GM19035 (cell line): ENCODE measurements around the gene ATP8B2.
A peak's percentile ranks its signal among the peaks of the same experiment; 100 is the strongest.
"Not testable (repeated sequence)": the region's sequence is repeated elsewhere in the genome, so short reads cannot be mapped to it uniquely, and the experiment has no call there.

ENCODE experiments used
- ATAC-seq: cut with Tn5 transposase; IDR thresholded peaks from one replicate; pipeline ENCODE4 v1.9.1; 2021; ENCODE audit not compliant: unreplicated experiment

Gene ATP8B2

GRCh38 chr1:154324241-154324640, 1.1 kb upstream of the ATP8B2 start:
- no peak for ATAC-seq

GRCh38 chr1:154325583-154326545, 539 bp downstream of the ATP8B2 start:
- ATAC-seq: no peak

GRCh38 chr1:154326546-154327465, 1.5 kb downstream of the ATP8B2 start:
- no peak for ATAC-seq

- ATAC-seq: no peak
Observed at GRCh38 chr1:154327466-154328317, 2.4 kb downstream of the ATP8B2 start.

- peak; percentile 46 for ATAC-seq
Observed at GRCh38 chr1:154328318-154329151, 3.2 kb downstream of the ATP8B2 start.

GRCh38 chr1:154329152-154329521, 3.8 kb downstream of the ATP8B2 start:
- ATAC-seq: no peak

- ATAC-seq: no peak
Observed at GRCh38 chr1:154329551-154330131, 4.3 kb downstream of the ATP8B2 start.

DNA sequence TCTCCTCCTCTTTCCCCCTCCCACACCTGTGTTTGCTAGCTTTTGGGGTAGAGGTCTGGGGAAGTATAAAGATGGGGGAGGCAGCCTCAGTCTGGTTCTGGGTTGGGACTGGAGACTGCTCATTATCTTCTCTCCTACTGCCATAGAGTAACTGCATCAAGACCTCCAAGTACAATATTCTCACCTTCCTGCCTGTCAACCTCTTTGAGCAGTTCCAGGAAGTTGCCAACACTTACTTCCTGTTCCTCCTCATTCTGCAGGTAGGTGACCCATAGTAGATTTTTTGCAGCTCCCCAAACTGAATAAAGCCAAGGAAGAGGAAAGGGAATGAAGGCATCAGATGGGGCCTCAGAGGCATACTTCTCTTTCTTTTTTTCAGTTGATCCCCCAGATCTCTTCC, 5.3 kb downstream of the ATP8B2 start:
- ATAC-seq: no peak

DNA sequence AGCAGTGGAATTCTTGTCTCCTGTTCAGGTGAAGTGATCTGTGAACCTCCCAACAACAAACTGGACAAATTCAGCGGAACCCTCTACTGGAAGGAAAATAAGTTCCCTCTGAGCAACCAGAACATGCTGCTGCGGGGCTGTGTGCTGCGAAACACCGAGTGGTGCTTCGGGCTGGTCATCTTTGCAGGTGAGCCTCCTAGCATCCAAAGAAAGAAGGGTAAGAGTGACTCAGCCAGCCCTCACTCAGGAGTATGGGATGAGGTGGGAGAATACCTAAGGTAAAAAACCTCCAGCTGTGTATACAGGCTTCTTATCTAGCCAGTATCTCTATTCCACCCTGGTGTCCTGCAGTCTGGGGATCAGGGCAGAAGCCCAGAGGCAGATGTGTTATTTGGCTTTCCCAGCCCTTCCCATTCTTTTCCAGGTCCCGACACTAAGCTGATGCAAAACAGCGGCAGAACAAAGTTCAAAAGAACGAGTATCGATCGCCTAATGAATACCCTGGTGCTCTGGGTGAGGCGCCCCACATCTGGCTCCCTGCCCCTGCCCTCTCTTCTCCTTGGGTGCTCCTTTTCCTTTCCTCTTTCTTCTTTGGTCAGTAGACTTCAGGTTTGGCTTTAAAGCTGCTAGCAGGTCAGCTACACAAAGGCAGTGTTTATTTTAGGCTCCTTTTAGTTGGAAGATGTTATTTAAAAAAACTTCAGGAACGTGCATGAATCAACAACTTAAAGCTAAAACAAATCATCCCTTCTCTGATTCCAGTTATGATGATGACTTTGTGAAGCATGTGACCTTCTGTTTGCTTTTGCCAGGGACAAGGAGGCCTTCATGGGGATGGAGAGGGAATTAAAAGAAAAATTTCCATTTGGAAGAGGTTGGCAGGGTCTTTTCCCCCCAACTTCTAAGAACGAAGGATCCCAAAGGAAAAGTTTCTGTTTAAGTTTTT, 9.0 kb downstream of the ATP8B2 start:
- no peak for ATAC-seq

DNA sequence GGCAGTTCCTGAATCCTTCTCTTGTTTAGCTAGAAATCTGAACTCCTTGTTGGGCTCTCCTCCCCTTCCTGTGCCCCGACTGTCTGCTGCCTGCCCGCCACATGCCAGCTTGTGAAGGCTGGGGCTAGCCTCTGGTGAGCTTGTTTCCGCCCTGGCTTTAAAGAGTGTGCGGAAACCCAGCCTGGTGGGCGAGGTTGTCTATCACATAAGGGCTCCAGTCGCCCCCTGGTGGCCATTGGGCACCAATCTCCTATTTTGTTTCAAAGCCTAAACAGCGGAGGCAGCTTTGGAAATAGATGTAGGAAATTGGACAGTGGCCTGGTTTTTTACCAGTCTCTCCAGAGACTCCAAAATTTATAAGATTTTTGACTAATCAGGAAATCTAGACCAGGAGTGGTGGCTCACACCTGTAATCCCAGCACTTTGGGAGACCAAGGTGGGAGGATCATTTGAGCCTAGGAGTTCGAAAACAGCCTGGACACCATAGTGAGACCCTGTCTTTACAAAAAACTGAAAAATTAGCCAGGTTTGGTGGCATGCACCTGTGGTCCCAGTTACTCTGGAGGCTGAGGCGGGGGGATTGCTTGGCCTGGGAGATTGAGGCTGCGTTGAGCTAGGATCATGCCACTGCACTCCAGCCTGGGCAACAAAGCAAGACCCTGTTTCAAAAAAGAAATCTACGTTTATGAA, 9.8 kb downstream of the ATP8B2 start:
- peak; percentile 59 for ATAC-seq

GRCh38 chr1:154337253-154337894, 12.0 kb downstream of the ATP8B2 start:
- ATAC-seq: no peak

DNA sequence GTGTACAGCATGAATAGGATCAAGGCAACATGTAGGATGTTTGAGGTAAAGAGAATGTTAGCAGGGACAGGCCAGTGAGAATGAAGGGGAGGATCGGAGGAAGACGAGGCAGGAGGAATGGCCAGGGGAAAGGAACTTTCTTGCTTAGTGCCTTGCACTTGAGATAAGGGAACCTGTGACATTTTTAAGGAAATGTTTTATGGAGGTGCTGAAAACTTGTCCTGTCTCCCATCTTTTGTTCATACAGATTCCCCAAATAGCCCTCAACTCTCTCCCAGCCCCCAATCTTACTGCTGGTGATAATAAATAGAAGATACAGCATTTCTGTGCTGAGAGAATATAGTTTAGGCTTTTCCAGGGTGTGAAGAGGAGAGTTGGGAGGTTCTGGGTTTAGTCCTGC, 13.6 kb downstream of the ATP8B2 start:
- no peak for ATAC-seq

GRCh38 chr1:154341366-154341765, 16.0 kb downstream of the ATP8B2 start:
- not testable (repeated sequence) for ATAC-seq

- no peak for ATAC-seq
Observed at GRCh38 chr1:154342132-154342531, 16.8 kb downstream of the ATP8B2 start.

DNA sequence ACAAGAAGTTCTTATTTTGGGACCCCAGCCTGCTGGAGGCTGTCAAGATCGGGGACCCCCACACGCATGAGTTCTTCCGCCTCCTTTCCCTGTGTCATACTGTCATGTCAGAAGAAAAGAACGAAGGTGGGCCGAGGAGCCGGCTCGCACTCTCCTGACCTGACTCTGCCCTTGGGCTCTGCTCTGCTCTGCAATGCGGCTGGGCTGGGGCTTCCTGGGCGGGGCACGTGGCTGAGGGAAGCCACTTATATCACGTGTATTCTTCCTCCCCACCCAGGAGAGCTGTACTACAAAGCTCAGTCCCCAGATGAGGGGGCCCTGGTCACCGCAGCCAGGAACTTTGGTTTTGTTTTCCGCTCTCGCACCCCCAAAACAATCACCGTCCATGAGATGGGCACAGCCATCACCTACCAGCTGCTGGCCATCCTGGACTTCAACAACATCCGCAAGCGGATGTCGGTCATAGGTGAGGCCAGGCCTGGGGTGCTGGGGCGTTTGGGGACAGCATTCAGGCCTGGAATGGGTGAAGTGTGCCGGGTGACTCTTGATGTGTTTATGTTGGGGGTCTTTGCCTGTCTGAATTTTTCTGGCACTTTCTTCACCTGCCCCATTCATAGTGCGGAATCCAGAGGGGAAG, 17.6 kb downstream of the ATP8B2 start:
- no peak for ATAC-seq

- ATAC-seq: no peak
Observed at GRCh38 chr1:154344977-154345837, 19.9 kb downstream of the ATP8B2 start.
